Putamen (tissue), 1 donor: ENCODE measurements around the gene UQCC3.
"Not testable (repeated sequence)": the region's sequence is repeated elsewhere in the genome, so short reads cannot be mapped to it uniquely, and the experiment has no call there.

ENCODE experiments used
- DNase-seq: peaks from one replicate; pipeline ENCODE4 v3.0.0-alpha.2; 2016; ENCODE audit warnings: low spot score

UQCC3 gene

DNA sequence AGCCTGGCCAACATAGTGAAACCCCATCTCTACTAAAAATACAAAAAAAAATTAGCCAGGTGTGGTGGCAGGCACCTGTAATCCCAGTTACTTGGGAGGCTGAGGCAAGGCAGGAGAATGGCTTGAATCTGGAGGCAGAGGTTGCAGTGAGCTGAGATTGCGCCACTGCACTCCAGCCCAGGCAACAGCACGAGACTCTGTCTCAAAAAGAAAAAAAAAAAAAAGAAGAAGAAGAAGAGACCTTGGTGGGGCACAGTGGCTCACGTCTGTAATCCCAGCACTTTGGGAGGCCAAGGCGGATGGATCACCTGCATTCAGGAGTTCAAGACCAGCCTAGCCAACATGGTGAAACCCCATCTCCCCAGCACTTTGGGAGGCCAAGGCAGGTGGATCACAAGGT is 32.4 kb downstream of the UQCC3 start:
- DNase-seq = not testable (repeated sequence)

DNA sequence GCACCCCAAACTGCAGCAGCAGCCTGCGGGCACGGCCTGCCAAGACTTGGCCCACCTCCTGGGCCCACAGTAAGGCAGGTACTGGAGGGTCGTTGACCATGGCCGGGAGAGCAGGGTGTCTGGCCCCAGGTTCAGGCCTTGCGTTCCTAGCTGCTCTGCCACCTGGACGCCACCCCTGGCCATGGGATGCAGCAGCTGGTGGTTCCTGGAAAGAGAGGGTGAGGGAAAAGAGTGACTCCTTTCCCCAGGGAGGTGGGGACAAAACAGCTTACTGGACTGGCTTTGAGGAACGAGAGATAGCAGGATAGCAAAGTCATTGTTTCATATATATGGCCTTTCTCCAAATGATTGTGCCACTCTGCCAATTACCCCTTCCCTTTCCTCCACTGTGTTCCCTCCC is 33.9 kb downstream of the UQCC3 start:
- no peak for DNase-seq

DNA sequence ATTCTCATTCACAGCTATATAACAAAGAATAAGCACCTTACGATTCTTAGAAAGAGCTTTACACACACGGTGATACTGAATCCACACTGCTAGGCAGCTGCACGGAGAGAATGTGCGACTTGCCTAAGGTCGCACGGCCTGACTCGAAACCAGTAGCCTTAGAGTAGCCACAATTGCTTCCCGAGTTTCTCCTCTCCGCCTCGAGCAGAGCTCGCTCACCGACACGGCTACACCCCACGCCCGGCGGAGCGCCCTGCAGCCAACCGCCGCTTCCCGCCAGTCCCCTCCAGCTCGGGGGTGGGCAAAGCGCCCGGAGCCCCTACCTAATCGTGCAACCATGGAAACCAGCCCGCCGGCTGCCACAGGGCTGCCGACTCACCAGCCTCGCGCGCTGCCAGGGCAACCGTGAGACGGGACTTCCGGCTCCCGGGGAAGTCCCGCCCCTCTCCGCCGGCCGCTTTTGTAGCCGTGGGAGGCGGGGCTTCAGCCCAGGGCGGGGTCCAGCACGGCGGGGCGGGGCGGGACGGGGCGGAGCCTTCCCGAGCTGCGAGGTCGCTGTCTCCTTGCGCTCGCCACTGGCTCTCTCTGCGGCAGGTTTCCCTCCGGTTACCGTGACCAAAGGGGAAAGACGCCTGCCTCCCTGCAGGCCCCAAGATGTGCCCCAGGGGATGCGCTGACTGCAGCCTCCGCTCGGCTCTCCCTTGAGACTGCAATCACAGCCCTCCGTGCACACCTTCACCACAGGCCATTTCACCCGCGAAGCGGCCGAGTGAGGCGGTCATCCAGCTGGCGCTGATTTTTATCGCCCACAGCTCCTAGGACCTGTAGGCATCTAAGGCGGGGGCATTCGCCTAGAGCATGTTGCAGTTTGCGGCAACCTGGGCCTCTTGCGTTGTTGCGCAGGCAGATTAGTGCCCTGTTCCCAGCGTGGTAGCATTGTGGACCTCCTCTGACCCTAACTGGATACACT is 34.7 kb downstream of the UQCC3 start:
- DNase-seq = peak; percentile 95

DNA sequence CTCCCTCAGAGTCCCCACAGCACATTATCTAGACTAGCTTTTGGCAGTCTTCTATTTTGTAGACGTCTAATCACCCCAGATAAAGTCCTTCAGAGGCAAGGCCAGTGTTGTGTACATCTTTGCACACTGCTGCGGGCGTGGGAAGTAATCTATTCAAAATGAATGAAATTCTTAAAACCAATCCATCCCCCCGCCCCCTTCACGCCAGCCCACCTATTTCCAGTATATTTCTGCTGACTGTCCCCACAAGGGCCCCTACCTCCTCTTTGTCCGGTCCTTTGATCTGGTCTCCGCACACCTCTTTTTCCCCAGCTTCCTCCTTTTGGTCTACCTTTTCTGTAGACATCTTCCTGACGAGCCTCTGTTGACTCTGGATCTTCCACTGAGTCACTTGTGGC is 35.4 kb downstream of the UQCC3 start:
- DNase-seq = no peak

DNA sequence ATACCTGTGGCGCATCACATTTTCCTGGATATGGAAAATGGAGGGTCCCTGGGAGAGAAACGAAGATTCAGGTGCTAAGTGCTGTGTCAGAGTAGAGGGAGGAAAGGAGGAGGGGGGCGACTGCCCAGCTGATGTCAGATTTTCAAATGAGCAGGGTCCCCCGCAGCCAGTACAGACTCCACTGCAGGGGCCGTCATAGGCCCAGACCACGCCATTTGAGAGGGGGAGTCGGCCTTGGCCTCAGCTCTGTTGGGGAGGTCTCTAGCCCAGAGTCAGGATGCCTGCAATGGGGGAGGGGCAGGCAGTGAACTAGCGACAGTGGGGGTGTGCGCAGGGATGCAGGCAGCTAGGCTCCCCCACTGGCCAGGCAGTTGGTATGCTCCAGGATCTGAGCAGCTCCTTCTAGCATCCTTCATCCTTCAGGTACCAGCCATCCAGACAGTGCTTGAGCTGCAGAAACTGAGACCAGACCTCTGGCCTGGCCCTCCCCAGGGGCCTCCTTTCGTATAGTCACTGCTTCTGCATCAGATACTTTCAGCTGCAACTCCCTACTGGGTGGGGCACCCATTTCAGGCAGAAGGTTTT is 35.9 kb downstream of the UQCC3 start, which contains the start of the genes BSCL2 and GNG3:
Gene BSCL2 (minus strand): TSS at position 148 of the 585 bp plus-strand sequence. CDS start 229 bp downstream, outside the sequence.
Gene GNG3 (plus strand): TSS at position 400 of the 585 bp plus-strand sequence. CDS start 620 bp downstream, outside the sequence.
- peak; percentile 87 for DNase-seq

DNA sequence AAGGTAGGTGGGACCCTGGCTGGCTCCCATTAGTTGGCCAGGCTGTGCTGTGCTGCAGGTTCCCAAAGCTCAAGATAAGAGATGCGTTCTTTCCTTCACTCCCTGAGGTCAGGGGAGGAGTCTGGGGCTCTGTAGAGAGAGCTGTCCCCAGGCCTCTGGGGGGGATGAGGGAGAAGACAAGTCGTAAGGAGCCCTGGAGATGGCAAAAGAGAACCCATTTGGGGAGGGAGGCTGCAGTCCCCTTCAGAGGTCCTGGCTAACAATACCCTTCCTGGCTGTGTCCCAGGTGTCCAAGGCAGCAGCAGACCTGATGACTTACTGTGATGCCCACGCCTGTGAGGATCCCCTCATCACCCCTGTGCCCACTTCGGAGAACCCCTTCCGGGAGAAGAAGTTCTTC is 36.9 kb downstream of the UQCC3 start:
- DNase-seq = no peak

DNA sequence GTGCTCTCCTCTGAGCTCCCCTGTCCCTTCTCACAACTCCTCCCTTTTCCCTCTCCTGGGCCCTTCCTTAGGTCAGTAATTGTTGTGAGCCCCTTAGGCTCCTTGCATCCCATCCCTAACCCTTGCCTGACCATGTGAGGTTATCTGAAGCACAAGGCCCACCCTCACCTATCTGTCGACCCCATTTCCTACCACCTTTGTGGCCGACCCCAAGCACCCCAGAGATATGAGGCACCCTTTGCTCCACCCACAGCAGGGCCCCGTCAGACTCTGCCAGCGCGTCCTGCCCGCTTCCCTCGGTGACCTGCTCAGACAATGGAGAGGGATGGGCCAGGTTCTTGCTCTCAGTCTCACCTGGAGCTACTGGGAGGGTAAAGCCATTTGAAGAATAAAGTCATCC is 37.3 kb downstream of the UQCC3 start:
- peak; percentile 28 for DNase-seq

DNA sequence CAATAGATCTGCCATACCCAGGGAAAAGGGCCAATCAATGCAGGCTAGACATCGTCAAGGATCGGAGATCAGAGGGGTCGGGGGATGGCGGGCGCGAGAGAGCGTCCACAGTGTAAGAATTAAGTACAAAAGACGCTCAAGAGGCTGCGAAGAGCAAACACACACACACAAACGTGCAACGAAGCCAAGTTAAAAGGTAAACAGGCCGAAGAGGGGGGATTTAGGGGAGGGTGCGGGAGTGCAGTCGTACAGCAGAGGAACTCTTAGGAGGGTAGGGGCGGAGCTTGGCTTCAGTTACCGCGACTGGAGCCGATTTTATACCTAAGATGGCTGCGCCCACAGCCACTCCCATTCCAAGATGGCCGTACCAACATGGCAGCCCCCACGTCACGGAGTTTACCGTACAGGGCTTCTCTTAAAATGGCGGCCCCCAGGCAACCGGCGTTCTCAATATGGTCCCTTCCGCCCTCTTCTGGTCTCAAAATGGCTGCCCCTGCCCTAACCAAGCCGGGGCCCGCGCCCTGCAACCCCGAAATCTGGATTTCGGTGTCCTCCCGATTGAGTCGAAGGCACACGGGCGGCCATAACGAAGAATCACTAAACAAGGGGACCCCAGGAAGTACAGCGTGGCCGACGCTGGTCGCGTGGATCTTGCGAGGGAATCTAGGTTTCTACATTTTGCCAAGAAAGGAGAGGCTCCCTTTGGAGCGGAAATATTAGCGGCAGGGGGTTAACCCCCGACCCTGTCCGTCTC is 38.0 kb downstream of the UQCC3 start:
- peak; percentile 99 for DNase-seq

DNA sequence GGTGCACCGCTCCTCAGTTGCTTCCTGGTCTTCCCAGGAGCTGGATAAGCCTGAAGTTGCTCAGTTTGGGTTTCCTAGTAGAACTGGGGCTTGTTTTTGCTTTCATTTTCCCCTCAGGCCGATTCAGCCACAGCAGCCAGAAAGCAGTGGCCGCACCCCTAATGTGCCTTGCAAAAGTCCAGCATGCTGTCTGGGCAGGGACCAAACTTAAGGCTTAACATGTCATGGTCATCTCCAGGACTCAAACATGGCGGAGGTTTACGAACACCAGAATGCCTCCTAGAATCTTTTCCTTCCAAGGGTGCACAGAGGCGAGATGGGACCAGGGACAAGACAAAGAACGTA is 38.5 kb downstream of the UQCC3 start:
- DNase-seq = no peak

DNA sequence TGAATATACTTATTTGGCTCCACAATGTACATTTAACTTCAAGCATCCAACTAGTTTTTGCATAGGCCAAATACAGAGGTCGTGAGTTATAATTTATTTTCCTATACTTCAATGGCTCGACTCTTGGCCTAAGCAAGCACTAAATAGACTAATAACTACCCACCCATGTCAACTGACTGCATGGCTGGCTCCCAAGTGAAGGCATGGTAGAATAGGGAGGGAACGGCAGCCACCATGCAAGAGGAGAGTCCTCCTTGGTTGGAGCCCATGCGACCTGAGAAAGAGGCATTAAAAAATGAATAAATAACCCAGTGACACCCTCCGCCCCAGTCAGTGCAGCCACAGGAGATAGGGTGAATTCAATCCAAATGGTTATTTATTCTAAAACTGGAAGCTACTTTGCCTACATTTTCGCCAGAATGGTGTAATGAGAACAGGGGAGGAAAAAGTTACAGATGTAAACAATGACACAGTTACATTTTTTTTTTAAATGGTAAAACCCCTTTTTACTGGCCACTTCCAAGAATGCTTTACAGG is 40.9 kb downstream of the UQCC3 start:
- DNase-seq = no peak

DNA sequence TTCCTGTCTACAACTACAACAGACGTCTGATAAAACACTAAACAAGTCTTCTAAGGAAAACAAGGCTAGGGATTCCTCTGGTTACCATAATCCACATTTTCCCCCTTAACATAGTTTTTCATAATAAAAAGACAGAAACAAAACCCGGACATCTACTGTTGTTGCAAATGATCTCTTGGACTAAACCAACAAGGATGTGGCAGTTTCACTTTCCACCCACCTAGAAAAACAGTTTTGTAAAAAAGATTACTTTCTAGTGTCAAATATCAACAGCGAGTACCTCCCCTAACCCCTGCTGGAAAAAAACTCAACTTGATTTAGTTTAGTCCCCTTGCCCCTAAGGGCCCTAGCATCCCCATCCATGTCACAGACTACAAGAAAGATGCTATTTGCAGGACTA is 41.4 kb downstream of the UQCC3 start:
- no peak for DNase-seq

DNA sequence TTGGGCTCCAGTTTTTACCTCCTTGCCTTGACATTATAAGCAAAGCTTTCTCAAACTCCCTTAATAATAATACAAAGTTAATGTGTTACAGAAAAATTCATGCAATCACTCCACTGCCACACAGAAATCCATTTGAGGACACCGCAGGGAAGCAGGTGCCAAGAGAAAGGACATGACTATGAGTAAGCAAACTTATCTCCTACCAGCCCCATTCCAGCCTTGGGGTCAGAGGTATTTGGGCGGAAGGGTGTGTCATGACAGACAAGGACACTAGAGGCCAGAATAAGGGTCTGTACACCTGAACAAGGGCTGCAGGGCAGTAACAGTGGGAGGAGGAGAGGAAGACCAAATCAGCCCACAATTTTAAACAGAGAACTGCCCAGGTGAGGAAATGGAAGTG is 41.9 kb downstream of the UQCC3 start:
- no peak for DNase-seq

DNA sequence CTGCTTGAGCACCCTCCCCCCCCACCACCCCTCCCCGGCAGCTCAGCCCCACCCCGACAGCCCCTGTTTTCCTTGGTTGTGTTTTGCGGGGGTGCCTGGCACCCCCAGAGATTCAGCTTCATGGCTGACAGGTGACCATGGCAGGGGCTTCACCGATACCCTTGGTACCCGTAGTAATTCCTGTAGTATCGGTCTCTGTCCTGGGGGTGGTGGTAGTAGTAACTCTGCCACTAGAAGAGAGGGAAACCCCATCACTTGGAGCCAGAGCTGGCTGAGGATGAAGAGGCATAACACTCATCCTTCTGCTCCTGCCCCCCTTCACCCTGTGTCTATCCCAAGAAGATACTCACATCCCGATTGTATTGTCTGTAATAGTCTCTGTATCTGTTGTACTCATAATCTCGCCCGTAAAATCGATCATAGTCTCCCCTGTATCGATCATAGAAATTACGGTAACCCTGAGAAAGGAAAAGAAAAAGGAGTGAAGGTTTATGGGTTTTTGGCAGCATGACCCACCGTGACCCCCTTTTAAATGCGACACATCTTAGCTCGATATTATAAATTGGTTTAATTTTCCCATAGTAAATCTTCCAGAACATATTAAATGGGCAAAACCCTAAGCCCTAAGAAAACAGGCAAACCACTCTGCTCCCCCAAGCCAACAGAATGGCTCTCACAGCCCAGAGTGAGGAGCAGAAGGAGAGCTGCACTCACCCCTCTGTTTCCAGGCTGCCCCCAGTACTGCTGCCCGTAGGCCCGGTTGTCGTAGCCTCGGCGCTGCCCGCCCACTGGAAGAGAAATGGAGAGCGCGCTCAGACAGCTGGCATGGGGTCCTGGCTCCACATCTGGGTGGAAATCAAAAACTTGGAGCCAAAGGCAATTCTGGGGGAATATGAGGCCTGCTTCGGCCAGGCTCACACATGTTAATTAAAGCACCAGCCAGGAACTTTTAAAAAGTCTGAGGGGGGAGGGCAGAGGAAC is 44.0 kb downstream of the UQCC3 start:
- no peak for DNase-seq

DNA sequence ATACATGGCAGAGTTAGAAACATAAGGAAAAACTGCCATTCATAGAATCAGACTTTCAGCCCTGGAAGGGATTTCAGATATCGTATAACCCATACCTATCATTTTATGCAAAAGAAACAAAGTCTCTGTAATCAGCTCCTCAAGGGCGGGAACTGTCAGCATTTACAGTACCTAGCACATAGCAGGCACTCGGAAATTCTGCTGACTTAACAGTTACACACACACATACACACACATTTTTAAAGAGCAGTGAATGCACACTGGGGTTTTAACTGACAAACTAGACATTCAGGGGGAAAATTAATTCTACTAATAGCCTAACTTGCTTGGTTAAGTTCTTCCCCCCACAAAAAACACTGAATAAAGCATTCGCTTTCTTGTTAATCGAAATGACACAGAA is 44.7 kb downstream of the UQCC3 start:
- no peak for DNase-seq

DNA sequence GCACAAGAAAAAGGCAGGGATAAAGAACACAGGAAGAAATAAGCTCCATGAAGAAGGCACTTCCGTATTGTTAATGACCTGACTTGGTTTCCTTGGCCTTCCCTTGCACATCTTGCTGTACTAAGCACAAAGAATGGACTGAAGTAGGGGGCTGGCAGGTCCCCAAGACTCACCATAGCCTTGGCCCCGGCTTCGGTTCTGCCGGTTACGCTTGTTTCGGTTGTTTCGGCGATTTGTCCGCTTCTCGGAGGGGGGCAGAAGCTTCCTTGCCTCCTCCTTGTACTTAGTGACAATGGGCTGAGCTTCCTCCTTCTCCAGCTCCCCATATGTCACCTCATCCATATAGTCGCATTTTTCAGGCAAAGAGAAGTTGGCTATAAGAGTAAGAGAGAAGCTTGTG is 45.3 kb downstream of the UQCC3 start:
- no peak for DNase-seq

DNA sequence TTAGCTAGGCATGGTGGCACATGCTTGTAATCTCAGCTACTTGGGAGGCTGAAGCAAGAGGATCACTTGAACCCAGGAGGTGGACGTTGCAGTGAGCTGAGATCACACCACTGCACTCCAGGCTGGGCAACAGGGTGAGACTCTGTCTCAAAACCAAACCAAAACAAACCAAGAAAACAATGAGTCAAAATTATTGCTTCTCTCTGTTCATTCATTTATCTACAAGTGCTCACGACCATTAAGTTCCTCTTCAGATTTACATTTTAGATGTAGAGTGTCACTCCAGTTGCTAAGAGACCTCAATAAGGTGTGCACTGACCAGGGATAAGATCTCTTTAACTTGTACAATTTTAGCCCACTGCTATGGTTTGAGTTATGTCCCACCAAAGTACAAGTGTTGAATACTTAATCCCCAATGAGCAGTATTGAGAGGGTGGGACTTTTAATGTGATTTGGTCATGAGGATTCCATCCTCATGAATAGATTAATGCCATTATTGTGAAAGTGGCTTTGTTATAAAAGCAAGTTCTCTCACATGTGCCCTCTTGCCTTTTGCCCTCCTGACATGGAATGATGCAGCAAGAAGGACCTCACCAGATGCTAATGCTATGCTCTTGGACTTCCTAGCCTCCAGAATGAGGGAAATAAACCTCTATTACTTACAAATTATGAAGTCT is 48.0 kb downstream of the UQCC3 start:
- no peak for DNase-seq

DNA sequence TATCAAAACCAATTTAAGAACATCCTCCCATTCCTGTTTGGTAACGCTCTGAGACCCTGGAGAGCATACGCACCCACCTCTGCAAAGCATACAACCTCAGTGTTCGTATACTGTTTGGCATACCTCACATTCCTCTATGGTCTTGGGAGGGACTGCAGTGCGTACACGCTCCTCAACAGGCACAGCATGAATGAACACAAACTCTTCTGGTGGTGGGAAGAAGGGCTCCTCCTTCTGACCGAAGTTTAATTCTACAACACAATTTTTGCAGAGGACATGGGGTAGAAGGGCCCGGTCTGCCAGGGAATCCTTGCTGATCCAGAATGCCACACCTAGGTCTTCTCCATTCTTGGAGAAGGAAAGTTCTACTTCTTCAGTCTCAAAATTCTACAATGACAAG is 50.5 kb downstream of the UQCC3 start:
- DNase-seq = no peak
